Trophoblast cell (in vitro differentiated cells and primary cell): ENCODE measurements around the gene CEACAM1.
"Not testable (repeated sequence)": the region's sequence is repeated elsewhere in the genome, so short reads cannot be mapped to it uniquely, and the experiment has no call there.

Source experiments
- DNase-seq, 2 donors: peaks; one replicate each; pipeline ENCODE4 v3.0.0-alpha.2; 2016
- H2AFZ ChIP-seq: 2 replicates; pipeline ENCODE4 v1.6.1; 2013; ENCODE audit warnings: low read length, moderate library complexity, mild to moderate bottlenecking; ENCODE audit not compliant: insufficient read depth, poor library complexity
- H2AK5ac ChIP-seq: 2 replicates; pipeline ENCODE4 v1.6.1; 2013; ENCODE audit warnings: mild to moderate bottlenecking, low read length
- H2BK120ac ChIP-seq: 2 replicates; pipeline ENCODE4 v1.6.1; 2013; ENCODE audit warnings: low read length, mild to moderate bottlenecking, moderate library complexity; ENCODE audit not compliant: insufficient read depth, poor library complexity
- H2BK12ac ChIP-seq: 2 replicates; pipeline ENCODE4 v1.6.1; 2013; ENCODE audit warnings: mild to moderate bottlenecking, low read length, moderate library complexity
- H2BK5ac ChIP-seq: 2 replicates; pipeline ENCODE4 v1.6.1; 2013; ENCODE audit warnings: low read length, low read depth, moderate library complexity, mild to moderate bottlenecking; ENCODE audit not compliant: poor library complexity
- H3K14ac ChIP-seq: 2 replicates; pipeline ENCODE4 v1.6.1; 2013; ENCODE audit warnings: mild to moderate bottlenecking, low read length
- H3K18ac ChIP-seq: 2 replicates; pipeline ENCODE4 v1.6.1; 2013; ENCODE audit warnings: mild to moderate bottlenecking, low read length
- H3K23ac ChIP-seq: 2 replicates; pipeline ENCODE4 v1.6.1; 2013; ENCODE audit warnings: low read length
- H3K27ac ChIP-seq: 2 replicates; pipeline ENCODE4 v1.5.1; 2013; ENCODE audit warnings: low read depth, mild to moderate bottlenecking, inconsistent platforms, low read length, moderate library complexity
- H3K27me3 ChIP-seq: 2 replicates; pipeline ENCODE4 v1.6.1; 2013; ENCODE audit warnings: inconsistent platforms, mild to moderate bottlenecking, low read length, moderate library complexity; ENCODE audit not compliant: insufficient read depth
- H3K36me3 ChIP-seq, 2 experiments: 1 replicate in 1 of 2; 2 replicates in 1 of 2; pipeline ENCODE4 v1.6.1; 2013; ENCODE audit warnings: low read length in 2 of 2, mild to moderate bottlenecking in 2 of 2, moderate library complexity in 1 of 2; ENCODE audit not compliant: insufficient read depth in 2 of 2, control insufficient read depth in 1 of 2
- H3K4ac ChIP-seq: 2 replicates; pipeline ENCODE4 v1.6.1; 2013; ENCODE audit warnings: low read depth, mild to moderate bottlenecking, low read length, moderate library complexity
- H3K4me1 ChIP-seq, 2 experiments: 1 replicate in 1 of 2; 2 replicates in 1 of 2; pipeline ENCODE4 v1.6.1; 2013; ENCODE audit warnings: low read length in 2 of 2, mild to moderate bottlenecking in 2 of 2, moderate library complexity in 1 of 2; ENCODE audit not compliant: insufficient read depth in 2 of 2, control insufficient read depth in 1 of 2
- H3K4me2 ChIP-seq: 2 replicates; pipeline ENCODE4 v1.6.1; 2013; ENCODE audit warnings: inconsistent platforms, mild to moderate bottlenecking, low read length, moderate library complexity
- H3K4me3 ChIP-seq: 2 replicates; pipeline ENCODE4 v1.5.1; 2013; ENCODE audit warnings: mild to moderate bottlenecking, low read depth, low read length, inconsistent platforms
- H3K79me1 ChIP-seq: one replicate; pipeline ENCODE4 v1.6.1; 2013; ENCODE audit warnings: low read length
- H3K79me2 ChIP-seq: 2 replicates; pipeline ENCODE4 v1.6.1; 2013; ENCODE audit warnings: low read length, mild to moderate bottlenecking; ENCODE audit not compliant: control insufficient read depth, insufficient read depth, poor library complexity
- H3K9ac ChIP-seq: 2 replicates; pipeline ENCODE4 v1.6.1; 2013; ENCODE audit warnings: mild to moderate bottlenecking, low read length
- H3K9me3 ChIP-seq: 2 replicates; pipeline ENCODE4 v1.6.1; 2013; ENCODE audit warnings: low read depth, mild to moderate bottlenecking, control low read depth, inconsistent platforms, low read length; ENCODE audit not compliant: insufficient read depth
- H4K12ac ChIP-seq: 2 replicates; pipeline ENCODE4 v1.6.1; 2013; ENCODE audit warnings: low read depth, mild to moderate bottlenecking, low read length, moderate library complexity
- H4K8ac ChIP-seq: 2 replicates; pipeline ENCODE4 v1.6.1; 2013; ENCODE audit warnings: low read depth, mild to moderate bottlenecking, low read length, moderate library complexity
- H4K91ac ChIP-seq: one replicate; pipeline ENCODE4 v1.6.1; 2013; ENCODE audit warnings: low read depth, mild to moderate bottlenecking, low read length, moderate library complexity
- WGBS: extraction: QIAGEN DNeasy Blood & Tissue Kit; methylation state at CpG from one replicate; pipeline ENCODE4 v1.1.7; 2013; ENCODE audit warnings: missing lambda C conversion rate; ENCODE audit not compliant: insufficient read length, insufficient coverage; ENCODE audit errors: extremely low coverage; 5-methylcytosine and 5-hydroxymethylcytosine counted together

The CEACAM1 gene

DNA sequence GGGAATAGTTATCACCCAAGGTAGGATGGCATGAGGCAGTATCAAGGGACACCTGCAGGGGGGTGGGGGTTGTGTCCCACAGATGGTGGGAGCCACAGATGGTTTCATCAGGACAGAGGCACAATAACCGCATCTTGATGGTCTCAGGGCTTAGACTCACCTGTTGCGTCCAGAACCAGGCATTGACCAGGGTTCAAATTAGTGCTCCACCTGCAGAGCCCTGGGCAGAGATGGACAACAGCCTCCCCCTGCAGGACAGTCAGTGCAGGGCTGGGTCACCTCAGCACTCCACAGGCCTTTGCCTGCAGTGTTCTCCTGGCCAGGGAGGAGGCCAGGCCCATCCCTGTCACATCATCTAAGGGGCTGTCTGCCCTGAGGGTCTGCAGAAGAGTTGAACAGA lies 14.5 kb upstream of the CEACAM1 start:
- Histone ChIP-seq H3K79me2 (peaks cover 1% of the 10 kb centered on the region), H2BK120ac (no peak overlapping the region), H3K27me3 (no peaks in the 10 kb centered on the region), H3K14ac (no peak overlapping the region), H4K91ac (no peak overlapping the region), H2BK5ac (no peak overlapping the region), H2AFZ (no peak overlapping the region), H2BK12ac (no peak overlapping the region), H4K8ac (no peak overlapping the region), H2AK5ac (no peak overlapping the region), H3K9me3 (peaks cover 2% of the 10 kb centered on the region), H3K36me3 (no peaks in the 10 kb centered on the region), H3K79me1 (peaks cover 5% of the 10 kb centered on the region), H3K27ac (no peak overlapping the region), H3K4me2 (no peak overlapping the region), H3K4me3 (no peak overlapping the region), H3K4me1 (peaks cover 6 to 9% of the 10 kb centered on the region in 2 experiments), H3K23ac (no peak overlapping the region), H4K12ac (no peak overlapping the region), H3K4ac (no peak overlapping the region), H3K9ac (no peak overlapping the region), H3K18ac (no peak overlapping the region)
- no CpG with 5 or more reads among the region's 2 CpGs for WGBS
- no peak for DNase-seq

DNA sequence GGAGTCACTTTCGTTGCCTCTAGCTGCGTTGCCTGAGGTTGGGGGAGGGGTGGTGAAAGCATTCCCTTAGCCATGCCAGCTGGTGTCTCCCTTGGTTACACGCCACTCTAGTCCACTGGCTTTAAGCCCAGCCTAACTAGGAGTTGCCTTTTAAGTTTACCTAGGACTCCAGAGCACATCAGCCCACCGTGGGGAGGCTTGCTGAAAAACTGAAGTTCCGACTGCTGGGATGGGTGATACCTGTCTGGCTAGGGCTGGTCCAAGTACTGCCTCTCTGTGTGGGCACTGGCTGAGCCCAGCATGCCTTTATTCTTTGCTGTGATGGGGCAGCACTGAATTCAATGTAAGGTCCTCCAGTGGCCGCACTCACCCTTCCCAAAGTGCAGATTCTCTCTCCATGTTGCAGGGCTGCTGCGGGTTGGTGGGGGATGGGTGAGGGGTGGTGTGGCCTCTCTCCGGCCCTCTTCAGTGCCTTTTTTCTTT lies 11.8 kb upstream of the CEACAM1 start:
- no peaks in the 10 kb centered on the region for H3K27me3 ChIP-seq
- H4K8ac ChIP-seq = no peak overlapping the region
- no peaks in the 10 kb centered on the region for H3K36me3 ChIP-seq
- no peak overlapping the region for H2BK5ac ChIP-seq
- H3K14ac ChIP-seq = peak overlapping the region; percentile 15
- no peak overlapping the region for H3K23ac ChIP-seq
- H3K27ac ChIP-seq = no peak overlapping the region
- H3K4ac ChIP-seq = no peak overlapping the region
- peaks cover 6 to 9% of the 10 kb centered on the region in 2 experiments for H3K4me1 ChIP-seq
- H3K9ac ChIP-seq = no peak overlapping the region
- no peak overlapping the region for H3K18ac ChIP-seq
- H4K12ac ChIP-seq = no peak overlapping the region
- no peak overlapping the region for H3K4me3 ChIP-seq
- no peak overlapping the region for H2BK12ac ChIP-seq
- H3K9me3 ChIP-seq = peaks cover 2% of the 10 kb centered on the region
- H2BK120ac ChIP-seq = peak overlapping the region; percentile 29
- no peak overlapping the region for H2AK5ac ChIP-seq
- H4K91ac ChIP-seq = no peak overlapping the region
- WGBS = no CpG with 5 or more reads among the region's 8 CpGs
- no peak overlapping the region for H3K4me2 ChIP-seq
- peaks cover 1% of the 10 kb centered on the region for H3K79me2 ChIP-seq
- no peak overlapping the region for H2AFZ ChIP-seq
- peaks cover 5% of the 10 kb centered on the region for H3K79me1 ChIP-seq
- no peak for DNase-seq

DNA sequence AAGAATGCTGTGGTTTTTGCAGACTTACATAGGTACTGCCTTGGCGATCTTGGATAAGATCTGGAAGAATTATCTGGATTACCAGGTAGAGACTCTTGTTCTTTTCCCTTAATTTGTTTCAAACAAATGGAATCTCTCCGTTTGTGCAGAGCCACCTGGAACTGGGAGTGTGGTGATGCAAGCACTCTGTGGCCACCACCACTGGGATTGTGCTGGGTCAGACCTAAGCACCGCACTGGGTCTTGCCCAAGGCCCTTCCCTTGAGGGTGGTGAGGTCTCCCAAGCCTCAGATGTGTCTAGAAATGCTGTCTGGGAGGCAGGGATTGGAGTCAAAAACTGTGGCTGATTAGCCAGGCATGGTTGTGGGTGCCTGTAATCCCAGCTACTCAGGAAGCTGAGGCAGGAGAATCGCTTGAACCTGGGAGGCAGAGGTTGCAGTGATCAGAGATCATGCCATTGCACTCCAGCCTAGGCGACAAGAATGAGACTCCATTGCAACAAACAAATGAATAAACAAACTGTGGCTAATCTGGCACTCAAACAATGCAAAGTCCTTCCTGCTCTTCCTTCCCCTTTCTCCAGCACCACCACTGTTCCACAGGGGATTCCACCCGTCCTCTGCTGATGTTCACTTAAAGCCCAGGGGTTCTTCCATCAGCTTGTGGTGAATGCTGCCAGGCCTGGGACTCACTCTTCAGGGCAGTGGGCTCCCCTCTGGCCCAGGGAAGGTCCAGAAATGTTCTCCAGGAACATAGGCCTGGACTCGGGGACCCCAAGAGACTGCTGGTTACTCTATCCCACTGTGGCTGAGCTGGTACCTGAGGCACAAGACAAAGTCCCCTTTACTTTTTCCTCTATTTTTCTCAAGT lies 10.8 kb upstream of the CEACAM1 start:
- DNase-seq = no peak

DNA sequence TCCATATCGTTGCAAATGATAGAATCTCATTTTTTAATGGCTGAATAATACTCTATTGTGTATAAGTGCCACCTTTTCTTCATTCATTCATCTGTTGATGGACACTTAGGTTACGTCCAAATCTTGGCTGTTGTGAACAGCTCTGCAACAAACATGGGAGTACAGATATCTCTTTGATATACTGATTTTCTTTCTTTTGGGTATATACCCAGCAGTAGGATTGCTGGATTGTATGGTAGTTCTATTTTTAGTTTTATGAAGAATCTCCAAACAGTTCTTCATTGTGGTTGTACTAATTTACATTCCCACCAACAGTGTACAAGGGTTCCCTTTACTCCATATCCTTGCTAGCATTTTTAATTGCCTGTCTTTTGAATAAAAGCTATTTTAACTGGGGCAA lies 7.0 kb upstream of the CEACAM1 start:
- H3K27ac ChIP-seq, H2BK12ac ChIP-seq, H3K9ac ChIP-seq, H2AK5ac ChIP-seq, H4K8ac ChIP-seq, H3K14ac ChIP-seq, H2AFZ ChIP-seq, H3K9me3 ChIP-seq, H2BK5ac ChIP-seq, H4K91ac ChIP-seq, H3K36me3 ChIP-seq, H3K4me1 ChIP-seq, H2BK120ac ChIP-seq, H3K23ac ChIP-seq, H3K79me1 ChIP-seq, H4K12ac ChIP-seq, H3K4me2 ChIP-seq, H3K27me3 ChIP-seq, H3K4me3 ChIP-seq, H3K79me2 ChIP-seq, DNase-seq, H3K18ac ChIP-seq, H3K4ac ChIP-seq: not testable (repeated sequence)
- no CpG with 5 or more reads among the region's 2 CpGs for WGBS

More for the DNA sequence above, 10.8 kb upstream of the CEACAM1 start:
- no peak overlapping the region for H3K4me2 ChIP-seq
- H4K8ac ChIP-seq = no peak overlapping the region
- H2BK12ac ChIP-seq = no peak overlapping the region
- peaks cover 1% of the 10 kb centered on the region for H3K79me2 ChIP-seq
- H3K4me1 ChIP-seq = peaks cover 6 to 9% of the 10 kb centered on the region in 2 experiments
- no peaks in the 10 kb centered on the region for H3K36me3 ChIP-seq
- WGBS = no CpG with 5 or more reads among the region's 7 CpGs
- H2AFZ ChIP-seq = no peak overlapping the region
- no peaks in the 10 kb centered on the region for H3K27me3 ChIP-seq
- no peak overlapping the region for H2AK5ac ChIP-seq
- no peak overlapping the region for H3K9ac ChIP-seq
- no peak overlapping the region for H3K27ac ChIP-seq
- H2BK120ac ChIP-seq = no peak overlapping the region
- no peak overlapping the region for H3K18ac ChIP-seq
- H3K14ac ChIP-seq = no peak overlapping the region
- H3K9me3 ChIP-seq = peaks cover 2% of the 10 kb centered on the region
- H4K12ac ChIP-seq = no peak overlapping the region
- H3K4ac ChIP-seq = no peak overlapping the region
- H3K79me1 ChIP-seq = peaks cover 5% of the 10 kb centered on the region
- H4K91ac ChIP-seq = no peak overlapping the region
- H3K23ac ChIP-seq = no peak overlapping the region
- no peak overlapping the region for H3K4me3 ChIP-seq
- H2BK5ac ChIP-seq = no peak overlapping the region
